Measurements from ENCODE around the gene SLC2A8.

DNA sequence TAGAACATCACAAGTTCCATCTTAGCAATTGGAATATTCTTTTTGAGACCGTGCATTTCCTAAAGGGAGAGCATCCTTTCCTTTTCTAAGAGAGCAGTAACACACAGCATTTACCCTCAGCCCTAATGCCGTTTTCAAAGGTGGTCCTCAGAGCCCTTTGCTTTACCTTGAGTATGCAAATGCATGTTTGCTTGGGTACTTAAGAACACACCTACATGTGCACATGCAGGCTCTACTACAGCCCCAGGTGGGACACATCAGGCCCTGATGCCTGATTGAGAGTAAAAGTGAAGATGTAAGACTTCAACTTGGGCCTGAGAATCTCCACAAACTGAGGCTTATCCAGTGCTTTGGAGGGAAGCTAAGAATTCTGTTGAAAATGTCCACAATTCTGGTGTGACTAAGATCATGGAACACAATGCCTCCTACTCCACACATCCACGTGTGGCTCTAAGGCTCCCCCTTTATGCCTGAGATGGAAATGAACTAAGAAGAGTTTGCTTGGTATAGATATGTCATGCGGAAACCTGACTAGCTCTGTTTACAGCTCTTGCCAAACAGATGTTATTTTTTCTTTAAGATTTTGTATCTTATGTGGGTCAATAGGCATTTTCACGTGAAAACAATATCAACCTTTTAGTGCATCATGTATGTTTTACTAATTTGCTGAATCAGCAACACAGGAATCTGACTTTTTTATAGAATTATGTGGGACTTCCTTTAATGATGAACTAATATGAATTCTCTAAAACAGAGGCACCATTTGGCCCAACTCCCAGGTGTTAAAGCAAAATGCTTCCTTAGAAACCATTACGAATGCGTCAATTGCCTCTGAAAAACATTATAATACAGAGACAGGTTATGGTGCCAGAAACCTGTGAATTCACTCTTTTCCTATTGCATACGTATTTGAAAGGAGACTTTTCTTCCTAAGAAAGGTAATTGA, 48.9 kb upstream of the SLC2A8 start:
- TF ChIP-seq, protein P1, sequence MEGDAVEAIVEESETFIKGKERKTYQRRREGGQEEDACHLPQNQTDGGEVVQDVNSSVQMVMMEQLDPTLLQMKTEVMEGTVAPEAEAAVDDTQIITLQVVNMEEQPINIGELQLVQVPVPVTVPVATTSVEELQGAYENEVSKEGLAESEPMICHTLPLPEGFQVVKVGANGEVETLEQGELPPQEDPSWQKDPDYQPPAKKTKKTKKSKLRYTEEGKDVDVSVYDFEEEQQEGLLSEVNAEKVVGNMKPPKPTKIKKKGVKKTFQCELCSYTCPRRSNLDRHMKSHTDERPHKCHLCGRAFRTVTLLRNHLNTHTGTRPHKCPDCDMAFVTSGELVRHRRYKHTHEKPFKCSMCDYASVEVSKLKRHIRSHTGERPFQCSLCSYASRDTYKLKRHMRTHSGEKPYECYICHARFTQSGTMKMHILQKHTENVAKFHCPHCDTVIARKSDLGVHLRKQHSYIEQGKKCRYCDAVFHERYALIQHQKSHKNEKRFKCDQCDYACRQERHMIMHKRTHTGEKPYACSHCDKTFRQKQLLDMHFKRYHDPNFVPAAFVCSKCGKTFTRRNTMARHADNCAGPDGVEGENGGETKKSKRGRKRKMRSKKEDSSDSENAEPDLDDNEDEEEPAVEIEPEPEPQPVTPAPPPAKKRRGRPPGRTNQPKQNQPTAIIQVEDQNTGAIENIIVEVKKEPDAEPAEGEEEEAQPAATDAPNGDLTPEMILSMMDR (IDR thresholded peaks at IDR 0.05): no peak
- no peak for TF ChIP-seq NR1H2 (CRISPR knock-in tag; IDR thresholded peaks at IDR 0.05)
- TF ChIP-seq ZNF138 (CRISPR knock-in tag; conservative IDR thresholded peaks at IDR 0.05): no peak
- no peak for TF ChIP-seq AFF4 (CRISPR knock-in tag; IDR thresholded peaks at IDR 0.05; ENCODE audit: borderline replicate concordance)
- TF ChIP-seq TCF7 (CRISPR knock-in tag; IDR thresholded peaks at IDR 0.05; ENCODE audit: low read depth): no peak

Measured in WTC11 (cell line).